Stimulated activated naive CD8-positive, alpha-beta T cell treated with anti-CD3 and anti-CD28 coated beads, Interleukin-15, Interleukin-2, amounts not matched to agents 100 ng/mL and 50 ng/mL, for 24 hours (primary cell): ENCODE measurements around the gene CLSTN1.
A peak's percentile ranks its signal among the peaks of the same experiment; 100 is the strongest.

Experiments
- H3K27ac Mint-ChIP-seq: one replicate; pipeline ENCODE4 v1.8.0; 2021; ENCODE audit warnings: mild to moderate bottlenecking, mixed read lengths
- H3K27me3 Mint-ChIP-seq: one replicate; pipeline ENCODE4 v1.8.0; 2021; ENCODE audit warnings: mixed read lengths
- H3K36me3 Mint-ChIP-seq: one replicate; pipeline ENCODE4 v1.8.0; 2021; ENCODE audit warnings: low read depth, mixed read lengths
- H3K4me1 Mint-ChIP-seq: one replicate; pipeline ENCODE4 v1.8.0; 2021; ENCODE audit warnings: low read depth, mixed read lengths
- H3K4me3 Mint-ChIP-seq: one replicate; pipeline ENCODE4 v1.8.0; 2021; ENCODE audit warnings: mild to moderate bottlenecking, mixed read lengths
- H3K9me3 Mint-ChIP-seq: one replicate; pipeline ENCODE4 v1.8.0; 2021; ENCODE audit warnings: mixed read lengths

The CLSTN1 gene

GRCh38 chr1:9687120-9687873 lies 136.5 kb downstream of the CLSTN1 start:
- Mint-ChIP-seq H3K4me3 (peak overlapping the region; percentile 82), H3K4me1 (peaks cover 83% of the 10 kb centered on the region), H3K27ac (peak overlapping the region; percentile 93), H3K27me3 (no peaks in the 10 kb centered on the region), H3K36me3 (peaks cover 28% of the 10 kb centered on the region), H3K9me3 (no peaks in the 10 kb centered on the region)

- peaks cover 10% of the 10 kb centered on the region for H3K36me3 Mint-ChIP-seq
- H3K27me3 Mint-ChIP-seq: no peaks in the 10 kb centered on the region
- H3K9me3 Mint-ChIP-seq: no peaks in the 10 kb centered on the region
- peak overlapping the region; percentile 76 for H3K27ac Mint-ChIP-seq
- peaks cover 72% of the 10 kb centered on the region for H3K4me1 Mint-ChIP-seq
- no peak overlapping the region for H3K4me3 Mint-ChIP-seq
Measured at GRCh38 chr1:9684801-9685200, 139.0 kb downstream of the CLSTN1 start.

- Mint-ChIP-seq H3K4me1 (peaks cover 72% of the 10 kb centered on the region), H3K4me3 (no peak overlapping the region), H3K9me3 (no peaks in the 10 kb centered on the region), H3K36me3 (peaks cover 37% of the 10 kb centered on the region), H3K27me3 (no peaks in the 10 kb centered on the region), H3K27ac (peak overlapping the region; percentile 29)
Measured at GRCh38 chr1:9680828-9681227, 142.9 kb downstream of the CLSTN1 start.

GRCh38 chr1:9680091-9680490 lies 143.7 kb downstream of the CLSTN1 start:
- no peaks in the 10 kb centered on the region for H3K27me3 Mint-ChIP-seq

More at GRCh38 chr1:9680091-9680490, 143.7 kb downstream of the CLSTN1 start:
- no peak overlapping the region for H3K4me3 Mint-ChIP-seq
- H3K4me1 Mint-ChIP-seq: peaks cover 66% of the 10 kb centered on the region
- H3K36me3 Mint-ChIP-seq: peaks cover 35% of the 10 kb centered on the region
- H3K9me3 Mint-ChIP-seq: no peaks in the 10 kb centered on the region
- H3K27ac Mint-ChIP-seq: no peak overlapping the region
